Measurements from ENCODE around the gene THUMPD2. TPM values are rescaled to one million over a fixed set of nuclear protein-coding genes. Genes with fewer than 3 reads are reported as not detected.

Gene THUMPD2
- polyA plus RNA-seq, 4 donors: 16.6 to 26.4 (median 22.2) TPM

Other genes starting within 250 kb of the THUMPD2 start
- 100 to 1,000 TPM in 1 of 4 donors, 10 to 100 TPM in 3; 21.0 to 106 (median 90.1) TPM for gene TMEM178A, start 113.3 kb downstream of the THUMPD2 start, polyA plus RNA-seq (ENCODE audit: insufficient read length in 4 of 4)